Measurements from ENCODE around the gene SPATA16.

DNA sequence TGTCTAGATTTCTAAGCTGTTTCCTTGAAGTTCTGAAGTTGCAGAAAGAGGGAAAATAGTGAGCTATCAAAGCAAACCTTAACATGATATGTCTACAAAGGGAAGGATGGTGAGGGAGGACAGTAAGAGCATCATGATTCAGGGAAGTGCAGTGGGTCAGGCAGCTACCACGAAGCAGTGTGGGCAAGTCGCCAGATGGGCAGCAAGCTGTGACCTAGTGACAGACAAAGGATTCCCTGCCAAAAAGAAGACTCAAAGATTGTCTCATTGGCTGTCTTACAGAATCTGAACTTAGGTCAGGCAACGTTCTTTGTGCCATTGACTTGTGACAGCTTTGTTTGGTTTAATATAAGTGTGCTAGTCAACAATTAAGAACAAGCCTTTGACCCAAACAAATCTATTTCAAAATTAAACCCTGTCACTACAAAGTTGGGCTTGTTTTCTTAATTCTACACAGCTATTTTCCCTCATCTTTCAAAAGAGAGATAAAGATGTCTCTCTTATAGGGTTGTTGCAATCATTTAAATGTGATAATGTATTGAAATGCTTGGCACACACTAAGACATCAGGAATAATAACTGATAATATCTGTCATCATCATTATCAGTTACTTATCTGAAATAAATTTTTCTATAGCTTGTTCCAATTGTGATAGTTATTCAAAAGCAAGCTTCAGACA, 237.3 kb downstream of the SPATA16 start:
- no peak for TF ChIP-seq PHF8 (CRISPR knock-in tag; IDR thresholded peaks at IDR 0.05)
- no peak for TF ChIP-seq KLF9 (CRISPR knock-in tag; IDR thresholded peaks at IDR 0.05; ENCODE audit: low read depth)
